Measurements from ENCODE around the gene KHK. TPM values are rescaled to one million over a fixed set of nuclear protein-coding genes. Genes with fewer than 3 reads are reported as not detected.
A peak's percentile ranks its signal among the peaks of the same experiment; 100 is the strongest.

The KHK gene
- polyA plus RNA-seq, 2 of the 4 experiments (the other 2 are of a cell fraction), result 4.2 to 7.6 TPM

GRCh38 chr2:27079233-27080139 is 7.1 kb upstream of the KHK start:
- FAIRE-seq, result no peak
- H3K27ac ChIP-seq, result no peak overlapping the region
- TF ChIP-seq ZC3H11A (IDR thresholded peaks at IDR 0.05) (no peak), POLR2A (IDR thresholded peaks at IDR 0.05; ENCODE audit: low read length) (no peak), PHF8 (IDR thresholded peaks at IDR 0.05; ENCODE audit: borderline replicate concordance, low read depth) (no peak), RARB (CRISPR knock-in tag; IDR thresholded peaks at IDR 0.05) (no peak)
- DNase-seq (ENCODE audit: low read depth in 1 of 2, low spot score in 1 of 2), result no peak
- ATAC-seq, result no peak
- WGBS (ENCODE audit: missing lambda C conversion rate), result 85% methylated on average over 14 of the region's 14 CpGs
- H3K4me1 ChIP-seq, result peaks cover 7% of the 10 kb centered on the region
- CTCF ChIA-PET, result interaction anchor here (0.5 to 15.3 kb wide), 10 partner anchors 8 to 234 kb away, joined by 3 to 253 read pairs (median 4); partner anchors contain the start of gene OST4
- H3K4me3 ChIP-seq, result no peak overlapping the region
- H3K4me2 ChIP-seq, result no peak overlapping the region
- POLR2A ChIA-PET, result no interaction called here
- H3K9me3 ChIP-seq, result no peaks in the 10 kb centered on the region

- Histone ChIP-seq H3K9me3 (no peaks in the 10 kb centered on the region), H3K4me3 (no peak overlapping the region), H3K4me2 (no peak overlapping the region), H3K27ac (no peak overlapping the region), H3K4me1 (peaks cover 9% of the 10 kb centered on the region)
- TF ChIP-seq ELK1 (IDR thresholded peaks at IDR 0.05; ENCODE audit: low read depth, low read length) (no peak), GATA3 (IDR thresholded peaks at IDR 0.05; ENCODE audit: borderline replicate concordance) (no peak), PHF8 (IDR thresholded peaks at IDR 0.05; ENCODE audit: borderline replicate concordance, low read depth) (no peak), POLR2A (IDR thresholded peaks at IDR 0.05; ENCODE audit: low read length) (no peak), TP53 (CRISPR knock-in tag; IDR thresholded peaks at IDR 0.05) (no peak), EHF (CRISPR knock-in tag; IDR thresholded peaks at IDR 0.05) (no peak), FOXS1 (CRISPR knock-in tag; IDR thresholded peaks at IDR 0.05) (no peak), HOXB13 (CRISPR knock-in tag; IDR thresholded peaks at IDR 0.05; ENCODE audit: low read depth) (no peak), HDAC2 (IDR thresholded peaks at IDR 0.05) (no peak), BCL3 (IDR thresholded peaks at IDR 0.05) (no peak), SMC3 (IDR thresholded peaks at IDR 0.05) (no peak), RARB (CRISPR knock-in tag; IDR thresholded peaks at IDR 0.05) (no peak)
- TF ChIP-seq, protein P1, sequence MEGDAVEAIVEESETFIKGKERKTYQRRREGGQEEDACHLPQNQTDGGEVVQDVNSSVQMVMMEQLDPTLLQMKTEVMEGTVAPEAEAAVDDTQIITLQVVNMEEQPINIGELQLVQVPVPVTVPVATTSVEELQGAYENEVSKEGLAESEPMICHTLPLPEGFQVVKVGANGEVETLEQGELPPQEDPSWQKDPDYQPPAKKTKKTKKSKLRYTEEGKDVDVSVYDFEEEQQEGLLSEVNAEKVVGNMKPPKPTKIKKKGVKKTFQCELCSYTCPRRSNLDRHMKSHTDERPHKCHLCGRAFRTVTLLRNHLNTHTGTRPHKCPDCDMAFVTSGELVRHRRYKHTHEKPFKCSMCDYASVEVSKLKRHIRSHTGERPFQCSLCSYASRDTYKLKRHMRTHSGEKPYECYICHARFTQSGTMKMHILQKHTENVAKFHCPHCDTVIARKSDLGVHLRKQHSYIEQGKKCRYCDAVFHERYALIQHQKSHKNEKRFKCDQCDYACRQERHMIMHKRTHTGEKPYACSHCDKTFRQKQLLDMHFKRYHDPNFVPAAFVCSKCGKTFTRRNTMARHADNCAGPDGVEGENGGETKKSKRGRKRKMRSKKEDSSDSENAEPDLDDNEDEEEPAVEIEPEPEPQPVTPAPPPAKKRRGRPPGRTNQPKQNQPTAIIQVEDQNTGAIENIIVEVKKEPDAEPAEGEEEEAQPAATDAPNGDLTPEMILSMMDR (IDR thresholded peaks at IDR 0.05), result no peak
- ChIA-PET POLR2A (no interaction called here), CTCF (interaction anchor here (0.6 to 15.3 kb wide), 9 partner anchors 10 to 200 kb away, joined by 3 to 253 read pairs (median 5); partner anchors contain the start of genes AGBL5 and OST4)
- FAIRE-seq (no peak), DNase-seq (ENCODE audit: low read depth in 1 of 2, low spot score in 1 of 2) (no peak), ATAC-seq (no peak)
- WGBS (ENCODE audit: missing lambda C conversion rate), result 87% methylated on average over 7 of the region's 7 CpGs
Observed at GRCh38 chr2:27080140-27080469, 6.5 kb upstream of the KHK start.

DNA sequence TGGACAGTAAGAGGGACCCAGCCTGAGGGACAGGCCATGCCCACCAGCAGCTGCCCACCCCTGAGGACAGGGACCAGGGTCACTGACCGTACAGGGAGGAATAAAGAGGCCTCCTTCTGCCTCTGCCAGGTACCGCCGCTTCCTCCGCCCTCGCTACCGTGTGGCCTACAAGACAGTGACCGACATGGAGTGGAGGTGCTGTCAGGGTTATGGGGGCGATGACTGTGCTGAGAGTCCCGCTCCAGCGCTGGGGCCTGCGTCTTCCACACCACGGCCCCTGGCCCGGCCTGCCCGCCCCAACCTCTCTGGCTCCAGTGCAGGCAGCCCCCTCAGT is 6.0 kb upstream of the KHK start:
- no peak overlapping the region for H3K4me2 ChIP-seq
- TF ChIP-seq RARB (CRISPR knock-in tag; IDR thresholded peaks at IDR 0.05) (no peak), GATA3 (IDR thresholded peaks at IDR 0.05; ENCODE audit: borderline replicate concordance) (no peak), PHF8 (IDR thresholded peaks at IDR 0.05; ENCODE audit: borderline replicate concordance, low read depth) (no peak)
- no peaks in the 10 kb centered on the region for H3K9me3 ChIP-seq
- H3K27ac ChIP-seq, result peak overlapping the region in 1 of 2 experiments; percentile 41; a peak in 1 of 6 replicates
- DNase-seq (ENCODE audit: low read depth in 1 of 2, low spot score in 1 of 2), result no peak
- H3K4me3 ChIP-seq, result no peak overlapping the region
- POLR2A ChIA-PET, result interaction anchor here (1.0 to 3.3 kb wide), 4 partner anchors 8 to 29 kb away, joined by 3 to 18 read pairs (median 10); partner anchors contain the start of genes AGBL5 and OST4
- FAIRE-seq, result no peak
- WGBS (ENCODE audit: missing lambda C conversion rate), result 96% methylated on average over 14 of the region's 14 CpGs
- peaks cover 12% of the 10 kb centered on the region for H3K4me1 ChIP-seq
- CTCF ChIA-PET, result interaction anchor here (0.6 to 15.3 kb wide), 15 partner anchors 10 to 278 kb away, joined by 3 to 253 read pairs (median 4); partner anchors contain the start of genes AGBL5 and OST4
- ATAC-seq, result no peak

Data from A549 (cell line).